Measurements from ENCODE around the gene CMC1.
A peak's percentile ranks its signal among the peaks of the same experiment; 100 is the strongest.

CMC1 gene

GRCh38 chr3:28326458-28326926, 85.1 kb downstream of the CMC1 start:
- Histone ChIP-seq H3K79me2 (ENCODE audit: insufficient read depth, low read length) (no peaks in the 10 kb centered on the region), H3K4me3 (ENCODE audit: low read length, poor library complexity, severe bottlenecking) (no peak overlapping the region), H3F3A (ENCODE audit: low read depth) (no peaks in the 10 kb centered on the region; the same call in 1 of the 2 replicates), H3K9me3 (ENCODE audit: insufficient read depth, low read depth, low read length) (no peaks in the 10 kb centered on the region), H3K4me2 (ENCODE audit: low read depth, low read length, poor library complexity, severe bottlenecking) (peak overlapping the region; percentile 36), H4K20me1 (ENCODE audit: insufficient read depth, low read length, poor library complexity, severe bottlenecking) (peaks cover 3% of the 10 kb centered on the region), H3K36me3 (ENCODE audit: insufficient read depth, low read length) (peaks cover 26% of the 10 kb centered on the region; the same call in 1 of the 2 replicates), H3K4me1 (ENCODE audit: insufficient read depth, low read length, poor library complexity, severe bottlenecking) (peaks cover 24% of the 10 kb centered on the region), H2AFZ (ENCODE audit: low read length) (no peak overlapping the region), H3K9ac (ENCODE audit: low read depth, low read length, poor library complexity, severe bottlenecking) (no peak overlapping the region), H3K9me2 (replicated peaks; ENCODE audit: low read depth, low read length) (no peaks in the 10 kb centered on the region), H3K27me3 (ENCODE audit: insufficient read depth, low read length, poor library complexity, severe bottlenecking) (no peaks in the 10 kb centered on the region)
- 0 out of 2 replicates have a peak, but pooled peaks have one; percentile 27 for TF ChIP-seq EZH2phosphoT487 (IDR thresholded peaks at IDR 0.05; ENCODE audit: borderline replicate concordance)
- TF ChIP-seq CTCF (conservative IDR thresholded peaks at IDR 0.05; ENCODE audit: low read length): no peak

- Histone ChIP-seq H3K4me1 (ENCODE audit: insufficient read depth, low read length, poor library complexity, severe bottlenecking) (peaks cover 21% of the 10 kb centered on the region), H4K20me1 (ENCODE audit: insufficient read depth, low read length, poor library complexity, severe bottlenecking) (peaks cover 3% of the 10 kb centered on the region), H3K79me2 (ENCODE audit: insufficient read depth, low read length) (no peaks in the 10 kb centered on the region), H3K9me2 (replicated peaks; ENCODE audit: low read depth, low read length) (no peaks in the 10 kb centered on the region), H2AFZ (ENCODE audit: low read length) (no peak overlapping the region), H3K36me3 (ENCODE audit: insufficient read depth, low read length) (peaks cover 29% of the 10 kb centered on the region; the same call in 1 of the 2 replicates), H3K4me3 (ENCODE audit: low read length, poor library complexity, severe bottlenecking) (no peak overlapping the region), H3K9me3 (ENCODE audit: insufficient read depth, low read depth, low read length) (no peaks in the 10 kb centered on the region), H3F3A (ENCODE audit: low read depth) (no peaks in the 10 kb centered on the region; the same call in 1 of the 2 replicates), H3K27me3 (ENCODE audit: insufficient read depth, low read length, poor library complexity, severe bottlenecking) (no peaks in the 10 kb centered on the region), H3K9ac (ENCODE audit: low read depth, low read length, poor library complexity, severe bottlenecking) (no peak overlapping the region), H3K4me2 (ENCODE audit: low read depth, low read length, poor library complexity, severe bottlenecking) (no peak overlapping the region)
- TF ChIP-seq EZH2phosphoT487 (IDR thresholded peaks at IDR 0.05; ENCODE audit: borderline replicate concordance) (no peak), CTCF (conservative IDR thresholded peaks at IDR 0.05; ENCODE audit: low read length) (peak; percentile 79)
Measured at GRCh38 chr3:28328188-28329151, 87.1 kb downstream of the CMC1 start.

- TF ChIP-seq CTCF (conservative IDR thresholded peaks at IDR 0.05; ENCODE audit: low read length) (peak; percentile 62), EZH2phosphoT487 (IDR thresholded peaks at IDR 0.05; ENCODE audit: borderline replicate concordance) (no peak)
- H3K79me2 ChIP-seq (ENCODE audit: insufficient read depth, low read length): no peaks in the 10 kb centered on the region
- H3K4me1 ChIP-seq (ENCODE audit: insufficient read depth, low read length, poor library complexity, severe bottlenecking): peaks cover 7% of the 10 kb centered on the region
- H3K4me2 ChIP-seq (ENCODE audit: low read depth, low read length, poor library complexity, severe bottlenecking): no peak overlapping the region
- peaks cover 35% of the 10 kb centered on the region; the same call in 1 of the 2 replicates for H3K36me3 ChIP-seq (ENCODE audit: insufficient read depth, low read length)
- no peaks in the 10 kb centered on the region for H3F3A ChIP-seq (ENCODE audit: low read depth)
- H3K9me2 ChIP-seq (replicated peaks; ENCODE audit: low read depth, low read length): no peaks in the 10 kb centered on the region
- no peak overlapping the region for H3K9ac ChIP-seq (ENCODE audit: low read depth, low read length, poor library complexity, severe bottlenecking)
- no peaks in the 10 kb centered on the region for H3K27me3 ChIP-seq (ENCODE audit: insufficient read depth, low read length, poor library complexity, severe bottlenecking)
- H3K9me3 ChIP-seq (ENCODE audit: insufficient read depth, low read depth, low read length): no peaks in the 10 kb centered on the region
- no peak overlapping the region for H3K4me3 ChIP-seq (ENCODE audit: low read length, poor library complexity, severe bottlenecking)
- no peak overlapping the region for H2AFZ ChIP-seq (ENCODE audit: low read length)
- H4K20me1 ChIP-seq (ENCODE audit: insufficient read depth, low read length, poor library complexity, severe bottlenecking): no peaks in the 10 kb centered on the region
Measured at GRCh38 chr3:28334552-28334951, 93.1 kb downstream of the CMC1 start.

Measured in Loucy (cell line).